ENCODE results near the gene EIF4EBP2.
A peak's percentile ranks its signal among the peaks of the same experiment; 100 is the strongest.

EIF4EBP2 gene

GRCh38 chr10:70437721-70438120 is 33.8 kb downstream of the EIF4EBP2 start:
- Histone ChIP-seq H2BK5ac (ENCODE audit: low read length) (no peak overlapping the region), H3K36me3 (ENCODE audit: control insufficient read depth, insufficient read depth, low read length) (no peaks in the 10 kb centered on the region), H2BK15ac (replicated peaks; ENCODE audit: low read depth) (no peak overlapping the region), H3K4ac (ENCODE audit: low read depth, low read length) (no peak overlapping the region), H3K23ac (ENCODE audit: low read length) (no peak overlapping the region), H3K27me3 (ENCODE audit: insufficient read depth, low read length, poor library complexity) (no peaks in the 10 kb centered on the region), H4K8ac (ENCODE audit: low read depth, low read length) (no peak overlapping the region), H2AK5ac (ENCODE audit: low read length) (no peak overlapping the region), H3K4me1 (ENCODE audit: control insufficient read depth, low read depth, low read length) (peaks cover 3% of the 10 kb centered on the region), H4K5ac (ENCODE audit: low read length) (no peak overlapping the region), H3K9ac (ENCODE audit: low read length) (no peak overlapping the region), H3K4me3 (ENCODE audit: low read length) (no peak overlapping the region), H3K27ac (ENCODE audit: low read depth, low read length) (no peak overlapping the region), H3K79me1 (ENCODE audit: low read length) (peaks cover 8% of the 10 kb centered on the region), H2BK120ac (ENCODE audit: low read depth, low read length) (no peak overlapping the region), H3K18ac (ENCODE audit: low read length) (no peak overlapping the region), H3K4me2 (ENCODE audit: low read length) (no peak overlapping the region), H3K79me2 (ENCODE audit: control insufficient read depth, insufficient read depth, low read length) (peaks cover 70% of the 10 kb centered on the region), H3K56ac (ENCODE audit: low read length) (no peak overlapping the region)
- peak; percentile 97 for DNase-seq
- WGBS (ENCODE audit: extremely low coverage, insufficient coverage, low lambda C conversion rate), result no CpG with 5 or more reads among the region's 5 CpGs

GRCh38 chr10:70440296-70441160 is 36.6 kb downstream of the EIF4EBP2 start:
- whole genome bisulfite sequencing (ENCODE audit: extremely low coverage, insufficient coverage, low lambda C conversion rate), result no CpG with 5 or more reads among the region's 69 CpGs
- H3K4me2 ChIP-seq (ENCODE audit: low read length), result peak overlapping the region; percentile 92
- H3K79me1 ChIP-seq (ENCODE audit: low read length), result peaks cover 4% of the 10 kb centered on the region
- peak overlapping the region; percentile 97 for H2BK5ac ChIP-seq (ENCODE audit: low read length)
- H2BK120ac ChIP-seq (ENCODE audit: low read depth, low read length), result peak overlapping the region; percentile 51
- H3K4me1 ChIP-seq (ENCODE audit: control insufficient read depth, low read depth, low read length), result peaks cover 8% of the 10 kb centered on the region
- peak overlapping the region; percentile 93 for H3K56ac ChIP-seq (ENCODE audit: low read length)
- H3K23ac ChIP-seq (ENCODE audit: low read length), result peak overlapping the region; percentile 48
- peak overlapping the region; percentile 93 for H3K27ac ChIP-seq (ENCODE audit: low read depth, low read length)
- peak overlapping the region; percentile 75 for H3K4ac ChIP-seq (ENCODE audit: low read depth, low read length)
- no peak overlapping the region for H2AK5ac ChIP-seq (ENCODE audit: low read length)
- peak overlapping the region; percentile 50 for H3K4me3 ChIP-seq (ENCODE audit: low read length)
- peaks cover 53% of the 10 kb centered on the region for H3K79me2 ChIP-seq (ENCODE audit: control insufficient read depth, insufficient read depth, low read length)
- H3K27me3 ChIP-seq (ENCODE audit: insufficient read depth, low read length, poor library complexity), result no peaks in the 10 kb centered on the region
- peak overlapping the region; percentile 81 for H3K9ac ChIP-seq (ENCODE audit: low read length)
- no peak overlapping the region for H2BK15ac ChIP-seq (replicated peaks; ENCODE audit: low read depth)
- H3K36me3 ChIP-seq (ENCODE audit: control insufficient read depth, insufficient read depth, low read length), result no peaks in the 10 kb centered on the region
- DNase-seq, result peak; percentile 93
- no peak overlapping the region for H4K5ac ChIP-seq (ENCODE audit: low read length)
- H4K8ac ChIP-seq (ENCODE audit: low read depth, low read length), result no peak overlapping the region
- H3K18ac ChIP-seq (ENCODE audit: low read length), result peak overlapping the region; percentile 75

GRCh38 chr10:70441161-70441894 is 37.4 kb downstream of the EIF4EBP2 start, which contains the start of gene NODAL:
Gene NODAL, minus strand, starts transcription at chr10:70441681. Its CDS starts 14 bp downstream, at chr10:70441667.
- H3K56ac ChIP-seq (ENCODE audit: low read length), result peak within 1 kb of the TSS; percentile 93
- peak within 1 kb of the TSS; percentile 99 for H3K23ac ChIP-seq (ENCODE audit: low read length)
- H2BK120ac ChIP-seq (ENCODE audit: low read depth, low read length), result peak within 1 kb of the TSS; percentile 74
- H2BK15ac ChIP-seq (replicated peaks; ENCODE audit: low read depth), result no peak within 1 kb of the TSS
- WGBS (ENCODE audit: extremely low coverage, insufficient coverage, low lambda C conversion rate), result no CpG with 5 or more reads among the region's 60 CpGs
- peak within 1 kb of the TSS; percentile 75 for H3K4ac ChIP-seq (ENCODE audit: low read depth, low read length)
- peak within 1 kb of the TSS; percentile 81 for H3K9ac ChIP-seq (ENCODE audit: low read length)
- no peaks in the 10 kb centered on the region for H3K36me3 ChIP-seq (ENCODE audit: control insufficient read depth, insufficient read depth, low read length)
- peak within 1 kb of the TSS; percentile 54 for H2AK5ac ChIP-seq (ENCODE audit: low read length)
- peak within 1 kb of the TSS; percentile 50 for H3K4me3 ChIP-seq (ENCODE audit: low read length)
- peak within 1 kb of the TSS; percentile 75 for H3K18ac ChIP-seq (ENCODE audit: low read length)
- no peak within 1 kb of the TSS for H4K8ac ChIP-seq (ENCODE audit: low read depth, low read length)
- H3K27ac ChIP-seq (ENCODE audit: low read depth, low read length), result peak within 1 kb of the TSS; percentile 93
- peaks cover 11% of the 10 kb centered on the region for H3K4me1 ChIP-seq (ENCODE audit: control insufficient read depth, low read depth, low read length)
- H3K79me1 ChIP-seq (ENCODE audit: low read length), result peaks cover 2% of the 10 kb centered on the region
- H4K5ac ChIP-seq (ENCODE audit: low read length), result no peak within 1 kb of the TSS
- peak within 1 kb of the TSS; percentile 92 for H3K4me2 ChIP-seq (ENCODE audit: low read length)
- H3K27me3 ChIP-seq (ENCODE audit: insufficient read depth, low read length, poor library complexity), result no peaks in the 10 kb centered on the region
- H2BK5ac ChIP-seq (ENCODE audit: low read length), result peak within 1 kb of the TSS; percentile 97
- peaks cover 45% of the 10 kb centered on the region for H3K79me2 ChIP-seq (ENCODE audit: control insufficient read depth, insufficient read depth, low read length)
- peak; percentile 81 for DNase-seq

GRCh38 chr10:70441895-70442309 is 38.0 kb downstream of the EIF4EBP2 start:
- no peak overlapping the region for H4K5ac ChIP-seq (ENCODE audit: low read length)
- H2BK15ac ChIP-seq (replicated peaks; ENCODE audit: low read depth), result no peak overlapping the region
- H3K4ac ChIP-seq (ENCODE audit: low read depth, low read length), result no peak overlapping the region
- H3K79me1 ChIP-seq (ENCODE audit: low read length), result no peaks in the 10 kb centered on the region
- peak; percentile 87 for DNase-seq
- H3K36me3 ChIP-seq (ENCODE audit: control insufficient read depth, insufficient read depth, low read length), result no peaks in the 10 kb centered on the region
- WGBS (ENCODE audit: extremely low coverage, insufficient coverage, low lambda C conversion rate), result no CpG with 5 or more reads among the region's 12 CpGs
- no peak overlapping the region for H4K8ac ChIP-seq (ENCODE audit: low read depth, low read length)
- H2BK120ac ChIP-seq (ENCODE audit: low read depth, low read length), result no peak overlapping the region
- no peak overlapping the region for H3K23ac ChIP-seq (ENCODE audit: low read length)
- peak overlapping the region; percentile 50 for H3K4me3 ChIP-seq (ENCODE audit: low read length)
- H3K27ac ChIP-seq (ENCODE audit: low read depth, low read length), result peak overlapping the region; percentile 93
- peak overlapping the region; percentile 93 for H3K56ac ChIP-seq (ENCODE audit: low read length)
- H3K27me3 ChIP-seq (ENCODE audit: insufficient read depth, low read length, poor library complexity), result no peaks in the 10 kb centered on the region
- H3K4me2 ChIP-seq (ENCODE audit: low read length), result peak overlapping the region; percentile 92
- peak overlapping the region; percentile 3 for H2BK5ac ChIP-seq (ENCODE audit: low read length)
- peak overlapping the region; percentile 81 for H3K9ac ChIP-seq (ENCODE audit: low read length)
- peaks cover 11% of the 10 kb centered on the region for H3K4me1 ChIP-seq (ENCODE audit: control insufficient read depth, low read depth, low read length)
- peaks cover 39% of the 10 kb centered on the region for H3K79me2 ChIP-seq (ENCODE audit: control insufficient read depth, insufficient read depth, low read length)
- peak overlapping the region; percentile 51 for H2AK5ac ChIP-seq (ENCODE audit: low read length)
- H3K18ac ChIP-seq (ENCODE audit: low read length), result peak overlapping the region; percentile 75

GRCh38 chr10:70442332-70442988 is 38.5 kb downstream of the EIF4EBP2 start:
- DNase-seq, result peak; percentile 84

More at GRCh38 chr10:70442332-70442988, 38.5 kb downstream of the EIF4EBP2 start:
- H3K4me1 ChIP-seq (ENCODE audit: control insufficient read depth, low read depth, low read length), result peaks cover 9% of the 10 kb centered on the region
- H2BK5ac ChIP-seq (ENCODE audit: low read length), result peak overlapping the region; percentile 3
- peak overlapping the region; percentile 93 for H3K27ac ChIP-seq (ENCODE audit: low read depth, low read length)
- peaks cover 34% of the 10 kb centered on the region for H3K79me2 ChIP-seq (ENCODE audit: control insufficient read depth, insufficient read depth, low read length)
- no peak overlapping the region for H4K5ac ChIP-seq (ENCODE audit: low read length)
- peak overlapping the region; percentile 93 for H3K56ac ChIP-seq (ENCODE audit: low read length)
- no peaks in the 10 kb centered on the region for H3K36me3 ChIP-seq (ENCODE audit: control insufficient read depth, insufficient read depth, low read length)
- H3K18ac ChIP-seq (ENCODE audit: low read length), result peak overlapping the region; percentile 75
- H4K8ac ChIP-seq (ENCODE audit: low read depth, low read length), result no peak overlapping the region
- no peak overlapping the region for H3K4me3 ChIP-seq (ENCODE audit: low read length)
- peak overlapping the region; percentile 81 for H3K9ac ChIP-seq (ENCODE audit: low read length)
- no peak overlapping the region for H3K23ac ChIP-seq (ENCODE audit: low read length)
- H3K27me3 ChIP-seq (ENCODE audit: insufficient read depth, low read length, poor library complexity), result no peaks in the 10 kb centered on the region
- H3K79me1 ChIP-seq (ENCODE audit: low read length), result no peaks in the 10 kb centered on the region
- H2AK5ac ChIP-seq (ENCODE audit: low read length), result peak overlapping the region; percentile 87
- no peak overlapping the region for H2BK120ac ChIP-seq (ENCODE audit: low read depth, low read length)
- no peak overlapping the region for H3K4ac ChIP-seq (ENCODE audit: low read depth, low read length)
- no CpG with 5 or more reads among the region's 6 CpGs for WGBS (ENCODE audit: extremely low coverage, insufficient coverage, low lambda C conversion rate)
- H2BK15ac ChIP-seq (replicated peaks; ENCODE audit: low read depth), result no peak overlapping the region
- peak overlapping the region; percentile 92 for H3K4me2 ChIP-seq (ENCODE audit: low read length)

All from mesendoderm (in vitro differentiated cells).